COLO668 (cell line): ENCODE measurements around the gene ALOX5AP.
"Not testable (repeated sequence)": the region's sequence is repeated elsewhere in the genome, so short reads cannot be mapped to it uniquely, and the experiment has no call there.

Experiments
- DNase-seq: peaks from one replicate; lab custom pipeline; 2025; ENCODE audit not compliant: unreplicated experiment; lab: John Stamatoyannopoulos, UW

Gene ALOX5AP

DNA sequence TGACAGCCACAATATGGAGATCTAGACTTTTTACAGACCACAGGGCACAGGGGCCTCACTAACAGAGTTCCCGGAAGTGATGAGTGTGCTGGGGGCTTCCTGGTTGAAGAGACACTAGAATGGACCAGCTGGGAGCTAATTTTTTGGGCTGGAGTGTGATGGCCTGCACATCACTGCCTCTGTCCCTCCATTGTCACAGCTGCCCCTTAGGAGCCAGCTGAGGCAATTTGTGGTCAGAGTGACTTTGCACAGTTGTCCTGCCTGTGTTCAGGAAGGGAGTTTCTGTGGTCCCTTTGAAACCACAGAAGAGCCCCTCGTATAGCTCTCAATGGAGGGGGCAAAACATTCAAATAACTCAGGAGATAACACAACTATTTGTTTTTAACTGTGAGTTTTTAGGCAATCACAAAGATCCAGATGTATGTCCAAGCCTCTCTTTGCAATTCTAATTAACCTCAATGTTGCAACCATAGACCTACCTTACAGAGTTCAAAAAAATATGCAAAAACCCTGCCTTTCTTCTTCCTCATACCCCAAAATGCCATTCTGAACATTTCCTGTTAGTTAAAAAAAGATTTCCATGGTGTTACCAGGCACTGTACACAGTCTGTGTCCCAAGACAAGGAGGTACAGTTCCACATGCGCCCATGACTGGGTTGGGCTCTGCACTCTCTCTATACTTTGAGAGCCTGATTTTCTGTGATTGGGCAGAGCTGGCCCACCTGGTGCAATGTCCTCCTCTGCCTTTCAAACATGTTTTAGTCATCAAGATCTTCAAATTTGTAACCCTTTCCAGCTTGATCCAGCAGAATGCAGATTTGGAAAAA is 2.4 kb downstream of the ALOX5AP start:
- no peak for DNase-seq

GRCh38 chr13:30738526-30739236 is 3.3 kb downstream of the ALOX5AP start:
- no peak for DNase-seq

- no peak for DNase-seq
Observed at GRCh38 chr13:30739237-30739528, 3.8 kb downstream of the ALOX5AP start.

GRCh38 chr13:30739761-30740642 is 4.7 kb downstream of the ALOX5AP start:
- no peak for DNase-seq

- no peak for DNase-seq
Observed at GRCh38 chr13:30742901-30743300, 7.6 kb downstream of the ALOX5AP start.

GRCh38 chr13:30743319-30744055 is 8.1 kb downstream of the ALOX5AP start:
- DNase-seq, result no peak

DNA sequence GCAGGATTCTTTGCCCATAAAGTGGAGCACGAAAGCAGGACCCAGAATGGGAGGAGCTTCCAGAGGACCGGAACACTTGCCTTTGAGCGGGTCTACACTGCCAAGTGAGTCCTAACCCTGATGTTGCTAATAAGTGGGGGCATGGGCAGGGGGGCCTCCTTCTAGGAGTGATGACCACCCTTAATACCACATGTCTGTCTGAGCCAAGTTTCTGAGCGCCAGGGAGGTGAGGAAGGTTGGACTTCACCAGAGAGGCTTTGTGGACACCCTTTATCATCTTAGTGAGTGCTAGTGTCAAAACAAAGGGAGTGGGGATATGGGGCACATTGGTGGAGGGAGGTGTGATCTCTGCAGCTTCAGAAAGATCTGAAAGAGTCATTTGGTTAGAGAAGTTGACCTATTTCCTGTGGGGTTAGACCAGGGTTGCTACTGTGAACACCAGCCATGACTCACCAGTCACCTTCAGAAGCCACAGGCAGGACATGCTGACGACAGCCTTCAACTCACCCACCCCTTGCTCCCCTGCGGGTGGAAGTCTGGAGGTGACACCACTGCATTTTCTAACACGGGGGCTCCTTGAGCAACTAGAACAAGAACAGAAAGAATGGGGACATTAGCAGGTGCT is 8.8 kb downstream of the ALOX5AP start:
- DNase-seq, result no peak

DNA sequence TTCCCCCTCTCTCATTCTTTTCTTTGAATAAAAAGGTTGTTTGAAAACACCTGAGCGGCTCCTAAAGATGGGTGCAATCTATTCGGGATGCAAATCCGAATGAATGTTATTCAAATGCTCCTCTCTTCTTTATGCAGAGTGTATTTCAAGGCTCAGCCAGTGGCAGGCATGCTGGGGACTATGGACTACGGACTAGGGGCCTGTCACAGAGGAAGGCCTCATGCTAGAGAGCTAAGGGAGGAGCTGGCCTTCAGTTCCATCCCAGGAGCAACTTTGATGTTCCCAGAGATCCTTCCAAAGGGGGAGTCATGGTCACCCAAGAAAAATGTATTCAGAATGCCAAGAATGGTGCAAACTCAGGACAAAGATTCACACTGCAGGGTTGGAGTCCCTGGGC is 9.3 kb downstream of the ALOX5AP start:
- DNase-seq, result no peak

DNA sequence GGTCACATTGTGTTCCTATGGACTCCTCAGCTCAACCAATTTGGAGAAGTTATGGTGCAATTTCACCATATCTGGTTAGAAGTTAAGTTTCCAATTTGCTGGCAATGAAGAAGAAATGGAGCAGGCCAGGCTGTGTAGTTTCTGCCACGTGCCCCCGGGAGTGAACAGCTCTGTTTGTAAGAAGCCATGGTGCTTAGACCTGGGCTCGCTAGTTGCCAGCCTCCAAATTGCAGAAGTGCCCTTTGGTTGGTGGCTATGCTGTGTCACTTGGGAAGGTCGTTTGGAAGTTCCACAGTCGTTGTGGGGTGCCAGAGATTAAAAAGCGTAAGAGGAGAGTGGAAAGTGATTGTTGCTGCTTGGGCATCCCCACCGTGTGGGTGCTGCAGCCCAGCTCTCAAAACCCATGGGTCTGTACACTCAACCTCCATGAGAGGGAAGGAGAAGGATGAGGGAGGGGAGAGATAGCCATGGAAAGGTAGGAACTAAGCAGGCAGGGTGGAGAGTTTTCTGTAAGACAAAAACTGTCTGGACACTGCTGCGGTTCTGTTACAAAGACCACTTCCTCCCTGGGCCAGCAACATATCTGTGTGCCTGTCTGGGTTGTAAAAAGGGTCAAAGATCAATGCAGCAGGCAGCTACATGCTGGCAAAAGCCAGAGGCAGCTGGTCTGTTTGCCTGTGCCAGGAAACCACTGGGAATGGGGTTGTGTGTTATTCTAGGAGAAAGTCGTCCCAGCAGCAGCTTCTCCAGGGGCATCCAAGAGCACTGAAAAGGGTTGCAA is 10.8 kb downstream of the ALOX5AP start:
- no peak for DNase-seq

- no peak for DNase-seq
Observed at GRCh38 chr13:30746791-30747190, 11.4 kb downstream of the ALOX5AP start.

DNA sequence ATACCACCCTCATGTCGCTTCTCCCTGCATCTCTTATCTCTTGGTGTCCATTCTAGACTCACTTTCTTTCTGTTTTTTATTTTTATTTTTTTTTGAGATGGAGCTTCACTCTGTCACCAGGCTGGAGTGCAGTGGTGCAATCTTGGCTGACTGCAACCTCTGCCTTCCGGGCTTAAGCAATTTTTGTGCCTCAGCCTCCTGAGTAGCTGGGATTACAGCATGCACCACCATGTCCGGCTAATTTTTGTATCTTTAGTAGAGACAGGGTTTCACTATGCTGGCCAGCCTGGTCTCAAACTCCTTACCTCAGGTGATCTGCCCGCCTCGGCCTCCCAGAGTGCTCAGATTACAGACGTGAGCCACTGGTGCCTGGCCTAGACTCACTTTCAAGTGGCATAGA is 12.5 kb downstream of the ALOX5AP start:
- DNase-seq, result not testable (repeated sequence)

GRCh38 chr13:30748717-30749116 is 13.4 kb downstream of the ALOX5AP start:
- no peak for DNase-seq

DNA sequence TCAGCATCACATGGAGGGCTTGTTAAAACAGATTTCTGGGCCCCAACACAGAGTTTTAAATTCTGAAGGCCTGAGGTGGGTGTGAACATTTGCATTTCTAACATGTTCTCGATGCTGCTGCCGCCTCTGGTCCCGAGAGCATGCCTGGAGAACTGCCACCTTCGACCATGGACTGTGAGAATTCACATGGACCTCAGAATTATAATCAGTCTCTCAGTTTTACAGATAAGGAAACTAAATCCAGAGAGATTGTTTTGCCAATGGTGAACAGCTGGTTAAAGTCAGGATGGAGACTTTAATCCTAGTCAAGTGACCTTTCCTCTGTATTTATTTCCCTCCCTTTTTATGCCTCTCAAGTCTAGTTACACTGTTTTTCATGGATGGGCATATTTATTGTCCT is 14.7 kb downstream of the ALOX5AP start:
- DNase-seq, result no peak

- DNase-seq, result no peak
Observed at GRCh38 chr13:30751183-30751933, 16.0 kb downstream of the ALOX5AP start.

DNA sequence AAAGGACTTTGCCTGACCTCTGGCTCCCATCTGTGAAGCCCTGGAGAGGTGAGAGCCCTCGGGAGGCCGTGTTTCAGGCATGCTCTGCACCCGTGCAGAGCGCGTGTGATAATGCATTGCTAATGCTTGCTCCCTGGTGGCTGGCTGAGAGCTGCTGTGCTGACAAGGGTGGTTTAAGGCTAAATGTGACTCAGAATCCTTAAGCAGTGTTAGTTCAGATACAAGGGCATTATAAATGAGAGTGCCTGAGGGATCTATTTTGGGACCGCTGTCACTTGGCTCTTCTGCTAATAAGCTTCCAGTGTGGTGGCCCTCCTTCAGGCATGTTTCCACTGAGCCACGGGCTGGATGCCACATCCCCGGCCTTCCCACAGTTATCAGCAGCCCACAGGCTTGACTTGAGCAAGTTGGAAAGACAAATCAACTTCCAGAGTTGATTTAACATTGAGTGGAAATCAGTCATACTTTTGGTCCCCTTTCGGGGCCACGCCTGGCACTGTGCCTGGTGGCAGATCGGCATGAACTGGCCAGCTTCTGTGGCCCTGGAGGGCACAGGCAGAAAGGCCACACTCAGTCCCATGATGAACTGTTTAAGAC is 17.0 kb downstream of the ALOX5AP start:
- DNase-seq, result no peak

GRCh38 chr13:30753030-30753616 is 17.8 kb downstream of the ALOX5AP start:
- DNase-seq, result no peak

DNA sequence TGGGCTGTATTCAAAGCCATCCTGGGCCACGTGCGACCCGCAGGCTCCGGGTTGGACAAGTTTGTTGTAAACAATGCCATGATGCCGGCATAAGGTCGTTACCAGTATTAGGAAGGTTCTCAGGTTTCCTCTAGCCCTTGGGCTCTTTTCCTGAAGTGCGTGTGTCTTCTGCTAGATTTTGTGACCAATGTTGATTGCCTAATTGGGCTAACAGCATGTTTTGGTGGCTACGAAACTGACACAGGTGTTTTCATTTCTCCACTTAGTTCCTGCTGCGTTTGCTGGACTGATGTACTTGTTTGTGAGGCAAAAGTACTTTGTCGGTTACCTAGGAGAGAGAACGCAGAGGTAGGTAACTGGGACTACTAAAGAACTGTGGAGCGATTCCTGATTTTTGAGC is 20.3 kb downstream of the ALOX5AP start:
- no peak for DNase-seq

DNA sequence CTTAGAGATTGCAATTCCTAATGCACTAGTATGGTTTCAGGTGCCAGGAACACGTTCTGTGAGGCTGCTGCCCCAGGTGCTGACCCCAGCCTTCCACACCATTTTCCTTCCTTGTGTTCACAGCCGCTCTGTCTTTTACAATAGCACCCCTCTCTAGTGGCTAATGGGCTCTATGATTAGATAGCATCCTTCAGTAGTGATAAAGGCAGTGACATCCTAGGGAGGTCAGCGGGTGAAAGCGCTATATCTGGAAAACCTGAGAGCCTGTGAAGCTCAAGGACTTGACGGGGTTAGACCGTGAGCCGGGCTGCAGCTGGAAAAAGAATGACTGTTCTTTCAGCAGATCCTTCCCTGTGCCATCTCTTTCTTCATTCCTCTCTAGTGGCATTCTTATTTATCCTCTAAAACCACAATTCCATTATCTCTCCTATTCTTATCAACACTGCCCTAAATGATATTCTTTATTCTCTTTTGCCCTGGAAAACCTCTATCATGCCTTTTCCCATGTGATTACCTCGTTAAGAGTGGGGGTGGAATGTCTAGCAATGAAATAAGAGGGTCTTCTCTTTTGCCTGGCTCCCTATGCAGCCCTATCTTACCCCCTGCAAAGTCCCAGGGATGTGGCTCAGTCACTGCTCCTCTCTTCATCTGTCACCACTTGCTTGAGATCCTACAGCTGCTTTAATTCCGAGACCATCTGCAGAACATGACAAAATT is 21.8 kb downstream of the ALOX5AP start:
- DNase-seq, result no peak
